Central memory CD4-positive, alpha-beta T cell (primary cell): ENCODE data around the gene CD96.
"Not testable (repeated sequence)": the region's sequence is repeated elsewhere in the genome, so short reads cannot be mapped to it uniquely, and the experiment has no call there.

ENCODE experiments used
- DNase-seq: peaks from one replicate; pipeline ENCODE4 v3.0.0; 2022
- total RNA-seq, 3 experiments: gene quantifications; one replicate each; lab custom pipeline; 2026; lab: John Stamatoyannopoulos, UW

CD96 gene, protein sequence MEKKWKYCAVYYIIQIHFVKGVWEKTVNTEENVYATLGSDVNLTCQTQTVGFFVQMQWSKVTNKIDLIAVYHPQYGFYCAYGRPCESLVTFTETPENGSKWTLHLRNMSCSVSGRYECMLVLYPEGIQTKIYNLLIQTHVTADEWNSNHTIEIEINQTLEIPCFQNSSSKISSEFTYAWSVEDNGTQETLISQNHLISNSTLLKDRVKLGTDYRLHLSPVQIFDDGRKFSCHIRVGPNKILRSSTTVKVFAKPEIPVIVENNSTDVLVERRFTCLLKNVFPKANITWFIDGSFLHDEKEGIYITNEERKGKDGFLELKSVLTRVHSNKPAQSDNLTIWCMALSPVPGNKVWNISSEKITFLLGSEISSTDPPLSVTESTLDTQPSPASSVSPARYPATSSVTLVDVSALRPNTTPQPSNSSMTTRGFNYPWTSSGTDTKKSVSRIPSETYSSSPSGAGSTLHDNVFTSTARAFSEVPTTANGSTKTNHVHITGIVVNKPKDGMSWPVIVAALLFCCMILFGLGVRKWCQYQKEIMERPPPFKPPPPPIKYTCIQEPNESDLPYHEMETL
- total RNA-seq, result 74.8 to 406 (median 176) reads per million in 3 experiments

DNA sequence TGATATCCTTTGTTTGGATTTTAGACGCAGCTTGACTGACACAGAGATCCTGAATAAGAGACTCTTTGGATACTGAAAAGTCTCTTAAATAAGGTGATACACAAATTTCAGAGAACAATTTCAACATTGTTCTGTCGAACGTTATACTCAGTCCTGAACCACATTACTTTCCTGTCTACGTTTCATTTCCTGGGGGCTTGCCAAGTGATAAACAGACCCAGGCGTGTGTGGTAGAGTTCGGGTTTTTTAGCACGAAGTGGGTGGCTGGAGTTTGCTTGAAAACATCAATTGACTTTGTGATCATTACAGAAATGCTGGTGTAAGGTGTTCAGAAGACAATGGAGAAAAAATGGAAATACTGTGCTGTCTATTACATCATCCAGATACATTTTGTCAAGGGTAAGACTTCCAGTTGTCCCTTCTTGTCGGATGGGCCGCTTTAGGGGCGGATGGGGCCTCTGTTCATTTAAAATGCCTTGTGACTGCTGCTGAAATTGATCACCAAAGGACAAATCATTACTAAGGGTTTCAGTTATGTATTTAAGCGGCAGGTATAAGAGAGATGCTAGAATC, at the start of gene CD96:
Gene CD96, plus strand, starts transcription at position 287 of the 573 bp plus-strand sequence. Its CDS starts 52 bp downstream, at position 339.
- DNase-seq, result peak; percentile 83

DNA sequence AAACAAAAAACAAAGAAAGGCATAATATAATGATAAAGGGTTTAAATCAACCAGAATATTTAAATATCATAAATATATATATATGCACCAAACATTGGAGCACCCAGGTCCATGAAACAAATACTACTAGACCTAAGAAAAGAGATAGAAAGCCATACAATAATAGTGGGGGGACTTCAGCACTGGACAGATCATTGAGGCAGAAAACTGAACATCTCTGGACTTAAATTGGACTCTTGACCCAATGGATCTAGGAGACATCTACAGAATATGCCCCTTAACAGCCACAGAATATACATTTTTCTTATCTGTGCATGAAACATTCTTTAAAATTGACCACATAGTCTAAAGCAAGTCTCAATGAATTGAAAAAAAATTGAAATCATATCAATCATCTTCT, 48.7 kb upstream of the CD96 start:
- DNase-seq, result no peak

- DNase-seq, result no peak
These were observed 45.0 kb upstream of the CD96 start for GRCh38 chr3:111496894-111497559.

GRCh38 chr3:111498022-111498421, 44.0 kb upstream of the CD96 start:
- DNase-seq, result no peak

DNA sequence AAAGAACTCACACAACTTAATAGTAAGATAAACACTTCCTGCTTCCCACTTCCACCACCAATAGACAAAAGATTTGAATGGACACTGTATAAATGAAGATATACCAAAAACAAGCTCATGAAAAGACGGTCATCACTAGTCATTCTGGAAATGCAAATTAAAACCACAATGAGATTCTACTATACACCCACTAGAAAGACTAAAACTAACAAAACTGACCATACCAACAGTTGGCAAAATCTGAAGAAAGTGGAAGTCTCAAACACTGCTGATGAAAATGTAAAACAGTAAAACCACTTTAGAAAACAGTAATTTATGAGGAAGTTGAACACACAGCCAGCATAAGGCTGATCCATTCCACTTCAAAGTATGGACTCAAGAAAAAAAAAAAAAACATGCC, 35.6 kb upstream of the CD96 start:
- DNase-seq, result no peak

- DNase-seq, result no peak
These were observed 32.7 kb upstream of the CD96 start for GRCh38 chr3:111509308-111509707.

DNA sequence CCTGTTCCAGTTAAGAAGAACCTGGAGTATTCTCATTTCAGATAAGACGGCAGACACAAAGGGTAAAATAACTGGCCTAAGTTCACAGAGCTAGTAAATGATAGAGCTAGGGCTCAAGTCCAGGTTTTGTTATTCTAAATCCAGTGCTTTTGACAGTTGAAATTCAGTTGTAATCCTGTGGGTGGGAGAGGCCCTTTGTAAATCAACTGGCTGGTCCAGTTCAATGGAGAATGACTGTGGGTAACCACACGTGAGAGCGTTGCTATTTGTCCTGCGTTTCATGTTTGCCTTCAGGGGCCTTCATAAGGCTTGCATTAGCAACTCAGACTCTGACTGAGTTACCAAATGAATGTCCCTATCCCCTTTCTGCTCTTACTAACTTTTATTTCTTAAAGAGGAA, 24.2 kb upstream of the CD96 start:
- DNase-seq, result no peak

DNA sequence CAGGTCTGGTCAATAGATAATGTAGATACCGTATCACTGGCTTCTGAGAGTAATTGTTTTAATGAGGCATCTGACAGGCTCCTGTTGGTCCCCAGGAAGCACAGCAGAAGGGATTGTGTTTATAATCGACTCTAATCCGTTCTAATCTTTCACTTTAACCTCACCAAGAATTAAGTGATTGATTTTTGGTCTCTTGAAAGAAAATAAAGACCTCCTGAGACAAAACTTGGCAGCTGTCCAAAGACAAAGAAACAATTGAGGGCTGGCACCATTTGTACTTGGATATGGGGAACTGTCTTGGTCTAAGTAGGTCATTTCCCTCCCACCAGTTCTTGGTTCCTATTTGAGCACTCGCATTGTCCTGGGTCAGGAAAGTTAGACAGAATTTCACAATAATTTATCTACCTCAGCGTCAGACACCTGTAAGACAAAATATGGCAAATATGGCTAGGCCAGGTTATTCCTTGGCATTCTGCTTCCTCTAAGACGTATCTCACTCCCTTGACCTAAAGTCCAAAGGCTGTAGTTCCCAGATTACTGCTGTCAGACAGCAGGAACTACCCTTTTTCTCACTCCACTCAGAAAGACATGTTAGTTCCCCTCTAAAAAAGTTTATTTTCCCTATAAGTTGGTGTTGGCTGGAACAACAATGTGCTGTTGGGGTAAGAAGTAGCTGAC, 22.7 kb upstream of the CD96 start:
- no peak for DNase-seq

DNA sequence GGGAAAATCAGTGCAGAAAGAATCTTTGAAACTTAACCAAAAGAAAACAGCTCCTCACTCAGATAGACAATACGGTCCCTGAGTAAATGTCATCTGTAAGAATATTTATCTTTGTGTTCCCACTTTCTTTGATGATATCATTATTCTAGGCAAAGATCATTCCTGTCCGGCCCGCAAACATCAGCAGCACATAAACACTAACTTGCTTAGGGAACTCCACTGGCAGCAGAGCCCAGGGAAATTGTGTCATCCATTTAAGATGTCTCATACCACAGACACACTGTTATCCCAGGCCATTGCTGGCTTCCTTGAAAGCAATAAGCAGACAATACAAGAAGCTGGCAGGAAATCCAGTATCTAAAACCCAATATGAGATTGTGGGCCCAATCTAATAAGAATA, 20.1 kb upstream of the CD96 start:
- no peak for DNase-seq

- DNase-seq, result not testable (repeated sequence)
These were observed 17.5 kb upstream of the CD96 start for GRCh38 chr3:111524486-111524885.

DNA sequence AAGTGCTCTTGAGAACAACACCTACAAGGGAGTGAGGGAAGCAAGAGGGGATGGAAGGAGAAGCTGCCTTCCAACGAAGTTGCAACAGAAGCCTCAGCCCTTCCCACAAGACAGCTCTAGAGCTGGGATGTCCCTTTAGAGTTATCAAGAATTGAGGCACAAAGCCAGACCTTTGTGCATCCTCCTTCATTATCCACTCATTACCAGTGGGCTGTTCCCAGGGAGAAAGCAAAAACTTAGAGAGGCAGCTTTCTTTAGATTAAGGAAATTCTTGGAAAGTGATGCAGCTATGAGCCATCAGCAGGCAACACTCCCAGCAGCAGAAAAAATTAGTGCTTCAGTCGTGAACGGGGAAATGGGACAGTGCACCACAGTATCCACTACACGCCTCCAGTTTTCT, 10.6 kb upstream of the CD96 start:
- DNase-seq, result no peak

DNA sequence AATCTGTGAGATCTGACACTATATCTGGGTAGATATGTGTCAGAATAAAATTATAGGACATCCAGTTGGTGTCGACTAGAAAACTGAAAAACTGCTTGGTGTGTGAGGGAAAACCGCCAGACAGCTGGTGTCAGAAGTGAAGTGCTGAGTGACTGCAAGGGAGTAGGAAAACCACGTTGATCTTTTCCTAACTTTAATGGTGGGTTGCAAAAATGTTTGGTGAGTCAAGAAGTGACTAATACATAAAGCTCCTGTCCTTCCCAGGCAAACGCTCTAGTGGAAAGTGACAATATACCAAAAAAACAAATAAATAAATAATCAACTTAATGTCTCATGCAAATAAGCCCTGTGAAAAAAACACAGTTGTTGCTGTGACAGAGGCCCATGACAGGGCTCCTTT, 7.3 kb upstream of the CD96 start:
- no peak for DNase-seq

GRCh38 chr3:111538111-111538510, 3.9 kb upstream of the CD96 start:
- DNase-seq, result no peak

GRCh38 chr3:111538681-111539083, 3.3 kb upstream of the CD96 start:
- no peak for DNase-seq

GRCh38 chr3:111539351-111540331, 2.4 kb upstream of the CD96 start:
- peak; percentile 44 for DNase-seq

- no peak for DNase-seq
These were observed 606 bp upstream of the CD96 start for GRCh38 chr3:111541391-111541790.

DNA sequence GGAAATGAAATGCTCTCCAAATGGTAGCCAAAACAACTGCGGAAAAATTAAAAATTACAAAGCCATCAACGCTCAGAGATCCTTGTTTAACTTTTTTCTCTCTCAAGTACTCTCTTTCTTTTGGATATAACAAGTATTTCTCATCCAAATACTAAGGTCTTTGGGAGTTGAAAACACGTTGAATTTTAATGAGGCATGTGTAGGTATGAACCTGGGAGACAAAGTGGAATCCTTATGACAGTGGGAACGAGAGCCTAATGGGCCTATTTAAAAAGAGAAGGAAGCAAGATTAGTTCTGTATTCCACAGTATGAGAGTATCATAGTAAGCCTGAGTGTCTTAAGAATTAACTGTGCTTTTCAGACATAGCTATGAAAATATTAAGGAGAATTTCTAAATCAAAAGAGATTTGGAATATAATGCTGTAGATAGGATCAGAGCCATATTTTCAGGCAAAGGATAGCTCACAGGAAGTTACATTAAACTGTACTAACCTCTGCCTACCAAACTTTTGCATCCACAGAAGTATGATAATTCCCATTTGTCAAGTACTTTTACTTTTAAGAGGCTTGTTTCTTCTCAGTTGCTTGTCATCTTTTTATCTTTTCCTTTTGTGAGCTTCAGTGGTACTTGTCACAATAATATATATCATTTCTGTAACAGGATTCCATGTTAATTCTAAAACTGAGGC, 759 bp downstream of the CD96 start:
- DNase-seq, result no peak

GRCh38 chr3:111545349-111545748, 3.4 kb downstream of the CD96 start:
- no peak for DNase-seq

- peak; percentile 69 for DNase-seq
These were observed 5.6 kb downstream of the CD96 start for GRCh38 chr3:111547631-111548030.

- no peak for DNase-seq
These were observed 6.1 kb downstream of the CD96 start for GRCh38 chr3:111548092-111548491.

DNA sequence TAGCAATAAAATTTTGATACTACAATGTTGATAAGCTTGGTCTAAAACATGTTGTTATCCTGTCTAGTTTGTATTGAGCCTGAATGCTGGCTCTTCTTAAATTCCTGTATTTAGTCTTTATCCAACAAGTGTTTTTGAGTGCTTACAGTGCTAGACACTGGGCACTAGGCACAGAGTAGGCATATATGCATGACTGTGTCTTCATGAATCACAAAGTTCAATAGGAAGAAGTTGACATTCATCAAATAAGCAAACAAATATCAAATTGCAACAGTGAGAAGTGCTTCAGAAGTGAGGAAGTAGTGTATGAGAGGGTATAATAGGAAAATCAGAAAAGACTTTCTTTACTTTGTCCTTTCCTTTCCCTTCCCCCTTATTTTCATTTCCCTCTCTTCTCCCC, 6.8 kb downstream of the CD96 start:
- no peak for DNase-seq
